H1 (cell line): ENCODE measurements around the gene UBE2E2. TPM values are rescaled to one million over a fixed set of nuclear protein-coding genes. Genes with fewer than 3 reads are reported as not detected.

Experiments
- CTCF ChIA-PET: fragments of 300-600 bp; sonication (Branson Sonifier 250); formaldehyde crosslinking; loops from one replicate; lab custom pipeline; 2021; ENCODE audit not compliant: partially characterized antibody; lab: Charles Lee
- POLR2A ChIA-PET: fragments of 300-600 bp; sonication (Branson Sonifier 250); formaldehyde crosslinking; loops from one replicate; lab custom pipeline; 2021; ENCODE audit warnings: inconsistent platforms; ENCODE audit not compliant: partially characterized antibody; lab: Charles Lee
- DNase-seq, 2 experiments: peaks; one replicate each; pipeline versions ENCODE4 v3.0.0 to v3.0.0-alpha.2; 2010 to 2022; ENCODE audit warnings: low spot score in 2 of 2, low read depth in 1 of 2, mixed read lengths in 1 of 2
- FAIRE-seq: peaks from 2 replicates; lab custom pipeline; 2011; peaks lifted over from hg19 to GRCh38; lab: Jason Lieb, UNC
- H2AFZ ChIP-seq: 2 replicates; pipeline ENCODE4 v1.8.1; 2012; ENCODE audit warnings: low read length, inconsistent platforms
- H2AK5ac ChIP-seq: 2 replicates; pipeline ENCODE4 v1.6.1; 2013; ENCODE audit warnings: low read depth, low read length
- H2BK120ac ChIP-seq: replicated peaks from 2 replicates; pipeline ENCODE3; 2013; ENCODE audit warnings: low read depth, low read length, inconsistent platforms
- H2BK12ac ChIP-seq: 2 replicates; pipeline ENCODE4 v1.6.1; 2013; ENCODE audit warnings: low read depth, low read length
- H2BK15ac ChIP-seq: 2 replicates; pipeline ENCODE4 v1.6.1; 2013; ENCODE audit warnings: low read length
- H2BK20ac ChIP-seq: 2 replicates; pipeline ENCODE4 v1.6.1; 2013; ENCODE audit warnings: low read length
- H2BK5ac ChIP-seq: 2 replicates; pipeline ENCODE4 v1.6.1; 2013; ENCODE audit warnings: low read depth, low read length
- H3K14ac ChIP-seq: 2 replicates; pipeline ENCODE4 v1.6.1; 2013; ENCODE audit warnings: inconsistent platforms; ENCODE audit not compliant: insufficient read length
- H3K18ac ChIP-seq: 2 replicates; pipeline ENCODE4 v1.6.1; 2013; ENCODE audit warnings: low read length; ENCODE audit errors: extremely low read depth
- H3K23ac ChIP-seq: 2 replicates; pipeline ENCODE4 v1.6.1; 2013; ENCODE audit warnings: inconsistent platforms; ENCODE audit not compliant: insufficient read length
- H3K23me2 ChIP-seq: 2 replicates; pipeline ENCODE4 v1.6.1; 2013; ENCODE audit warnings: low read depth, low read length
- H3K27ac ChIP-seq: 2 replicates; pipeline ENCODE4 v1.6.1; 2011; ENCODE audit warnings: low read depth, low read length, inconsistent platforms
- H3K27me3 ChIP-seq, 4 experiments: replicated peaks in 1 of 4; 1 replicate in 1 of 4; 2 replicates in 3 of 4; pipeline versions ENCODE4 v1.6.1 to v1.8.1; 2011 to 2013; ENCODE audit warnings: low read length in 3 of 4, mild to moderate bottlenecking in 3 of 4, inconsistent platforms in 2 of 4, mixed read lengths in 2 of 4, moderate library complexity in 1 of 4; ENCODE audit not compliant: control insufficient read depth in 3 of 4, insufficient read depth in 3 of 4; ENCODE audit errors: extremely low read depth in 1 of 4
- H3K36me3 ChIP-seq, 4 experiments: 2 replicates each; pipeline versions ENCODE4 v1.6.1 to v1.8.1; 2011 to 2013; ENCODE audit warnings: mild to moderate bottlenecking in 4 of 4, low read length in 3 of 4, moderate library complexity in 2 of 4, control low read depth in 1 of 4, inconsistent platforms in 1 of 4; ENCODE audit not compliant: insufficient read depth in 4 of 4, control insufficient read depth in 2 of 4
- H3K4ac ChIP-seq: replicated peaks from 2 replicates; pipeline ENCODE3; 2013; ENCODE audit warnings: low read length, low read depth, mixed read lengths, inconsistent platforms; ENCODE audit not compliant: insufficient read length
- H3K4me1 ChIP-seq, 4 experiments: replicated peaks in 1 of 4; 1 replicate in 1 of 4; 2 replicates in 3 of 4; pipeline versions ENCODE4 v1.6.1 to v1.8.1; 2011 to 2013; ENCODE audit warnings: low read length in 3 of 4, inconsistent platforms in 2 of 4, mixed read lengths in 1 of 4; ENCODE audit not compliant: insufficient read depth in 4 of 4, control insufficient read depth in 3 of 4
- H3K4me2 ChIP-seq, 2 experiments: 2 replicates each; pipeline versions ENCODE4 v1.6.1 to v1.8.1; 2011 to 2013; ENCODE audit warnings: low read depth in 2 of 2, low read length in 2 of 2, control low read depth in 1 of 2, inconsistent platforms in 1 of 2, mild to moderate bottlenecking in 1 of 2; ENCODE audit not compliant: insufficient read depth in 1 of 2
- H3K4me3 ChIP-seq, 4 experiments: fragments of 200-600, 300-600 bp in 1 of 4; sonication (generic), shearing (Covaris generic), sonication (Bioruptor Twin) in 1 of 4; 2 replicates each; pipeline versions ENCODE4 v1.5.1 to v1.8.1; 2011 to 2016; ENCODE audit warnings: low read length in 4 of 4, low read depth in 3 of 4, control low read depth in 2 of 4, inconsistent platforms in 2 of 4, mild to moderate bottlenecking in 2 of 4, mixed read lengths in 1 of 4, moderate library complexity in 1 of 4; ENCODE audit not compliant: insufficient read depth in 2 of 4; ENCODE audit errors: extremely low read depth in 1 of 4
- H3K56ac ChIP-seq: replicated peaks from 2 replicates; pipeline ENCODE3; 2013; ENCODE audit warnings: low read depth, mild to moderate bottlenecking, mixed read lengths, low read length, inconsistent platforms; ENCODE audit not compliant: insufficient read length
- H3K79me1 ChIP-seq: 2 replicates; pipeline ENCODE4 v1.6.1; 2013; ENCODE audit warnings: low read depth, low read length, control low read depth
- H3K79me2 ChIP-seq, 2 experiments: 2 replicates each; pipeline versions ENCODE4 v1.6.1 to v1.8.1; 2012 to 2013; ENCODE audit warnings: low read length in 2 of 2, mild to moderate bottlenecking in 2 of 2, inconsistent platforms in 1 of 2; ENCODE audit not compliant: insufficient read depth in 2 of 2, control insufficient read depth in 1 of 2
- H3K9ac ChIP-seq, 4 experiments: replicated peaks in 1 of 4; 1 replicate in 1 of 4; 2 replicates in 3 of 4; pipeline versions ENCODE4 v1.6.1 to v1.8.1; 2011 to 2013; ENCODE audit warnings: low read depth in 3 of 4, low read length in 3 of 4, control low read depth in 2 of 4, mild to moderate bottlenecking in 2 of 4, moderate library complexity in 2 of 4, inconsistent platforms in 1 of 4; ENCODE audit errors: extremely low read depth in 1 of 4
- H3K9me3 ChIP-seq, 2 experiments: 2 replicates each; pipeline versions ENCODE4 v1.6.1 to v1.8.1; 2012 to 2013; ENCODE audit warnings: mild to moderate bottlenecking in 2 of 2, moderate library complexity in 2 of 2, control low read depth in 1 of 2, inconsistent platforms in 1 of 2, low read depth in 1 of 2, low read length in 1 of 2, mixed read lengths in 1 of 2; ENCODE audit not compliant: insufficient read depth in 2 of 2
- H4K20me1 ChIP-seq, 2 experiments: replicated peaks in 1 of 2; 2 replicates each; pipeline versions ENCODE3 to v1.8.1; 2011 to 2013; ENCODE audit warnings: inconsistent platforms in 2 of 2, low read length in 2 of 2, mild to moderate bottlenecking in 1 of 2; ENCODE audit not compliant: insufficient read depth in 2 of 2, control insufficient read depth in 1 of 2
- H4K5ac ChIP-seq: 2 replicates; pipeline ENCODE4 v1.6.1; 2013; ENCODE audit warnings: low read length, low read depth, mixed read lengths, inconsistent platforms; ENCODE audit not compliant: insufficient read length
- H4K8ac ChIP-seq: 2 replicates; pipeline ENCODE4 v1.8.0; 2013; ENCODE audit warnings: mild to moderate bottlenecking, moderate library complexity, low read length, inconsistent platforms; ENCODE audit not compliant: insufficient read depth; ENCODE audit errors: extremely low read depth
- H4K91ac ChIP-seq: replicated peaks from 2 replicates; pipeline ENCODE3; 2013; ENCODE audit warnings: low read length, mixed read lengths, inconsistent platforms; ENCODE audit not compliant: insufficient read length
- EZH2 ChIP-seq: fragments of 200-600 bp; sonication (generic); IDR thresholded peaks from 2 replicates; pipeline ENCODE4 v1.7.1; 2012; ENCODE audit warnings: low read depth, mild to moderate bottlenecking, moderate library complexity, low read length, inconsistent platforms; ENCODE audit not compliant: severe bottlenecking
- RBBP5 ChIP-seq: IDR thresholded peaks from 2 replicates; pipeline ENCODE4 v1.7.1; 2012; ENCODE audit warnings: low read depth, mild to moderate bottlenecking, inconsistent platforms, low read length, moderate library complexity, borderline replicate concordance
- WGBS, 2 experiments: shearing (Covaris generic) in 1 of 2; methylation state at CpG; one replicate each; pipeline versions ENCODE4 v1.1.6 to v1.1.7; 2013 to 2015; ENCODE audit warnings: low lambda C conversion rate in 2 of 2, mixed read lengths in 2 of 2, inconsistent platforms in 1 of 2, low coverage in 1 of 2, missing lambda C conversion rate in 1 of 2; ENCODE audit not compliant: insufficient replicate concordance in 2 of 2, insufficient coverage in 1 of 2, insufficient read length in 1 of 2; ENCODE audit errors: extremely low coverage in 1 of 2, missing lambda C conversion rate in 1 of 2; 5-methylcytosine and 5-hydroxymethylcytosine counted together
- polyA plus RNA-seq, 7 experiments: library from polyadenylated mRNA; depleted of rRNA in 3 of 7; stranded (reverse) in 5 of 7; unstranded in 2 of 7; fragments of >200 nt in 5 of 7; fragments of 200-250 nt in 2 of 7; gene quantifications; 1 replicate in 5 of 7; 2 replicates in 1 of 7; 4 replicates in 1 of 7; pipeline versions ENCODE4 v1.2.1 to v1.2.3, GENCODE V29; 2011 to 2013; ENCODE audit warnings: missing spikeins in 2 of 7, mixed read lengths in 2 of 7
- total RNA-seq: library from RNA; stranded (reverse); fragmentation: NEBNext Ultra II Directional; extraction: Animal tissue kit (Norgen Biotek cat#: 25700); gene quantifications from 2 replicates; pipeline ENCODE4 v1.2.1, GENCODE V29; 2021

The UBE2E2 gene
- total and polyA plus RNA-seq, 2 of the 8 experiments (the other 6 are each of a cell fraction or from before 2014, with no cell fraction given) = 57.6 to 70.6 TPM

DNA sequence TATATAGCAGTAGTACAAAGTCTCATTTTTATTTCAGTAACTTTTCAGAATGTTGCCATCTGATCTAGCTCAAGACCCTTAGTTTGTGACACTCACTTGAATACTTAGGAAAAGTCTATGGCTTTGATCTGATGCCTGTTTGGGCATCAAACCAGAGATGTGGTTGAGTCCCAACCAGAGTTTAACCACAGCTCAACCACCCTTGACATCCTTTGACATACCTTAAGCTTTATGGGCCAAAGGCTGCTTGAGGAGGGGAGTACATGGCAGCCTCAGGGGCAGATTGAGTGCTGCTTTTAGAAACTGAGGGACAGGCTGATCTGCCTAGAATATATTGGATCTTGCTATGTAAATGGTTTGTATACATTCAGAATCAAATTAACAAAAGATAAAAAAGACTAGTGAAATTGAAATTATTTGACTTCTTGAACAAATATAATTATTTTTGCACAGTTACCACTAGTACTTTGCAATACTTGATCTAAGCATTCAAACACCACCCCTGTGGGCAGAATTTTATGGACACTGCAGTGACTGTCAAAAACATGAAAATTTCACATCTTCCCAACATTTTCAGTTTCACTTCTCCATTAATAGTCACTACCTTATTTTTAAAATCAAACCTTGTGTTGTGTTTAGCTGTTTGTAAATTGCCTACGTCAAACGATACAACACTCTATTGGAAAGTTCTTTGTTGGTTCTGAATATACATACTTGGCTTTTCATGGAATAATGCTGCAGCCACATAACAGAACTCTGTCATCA lies 199.8 kb downstream of the UBE2E2 start:
- POLR2A ChIA-PET = interaction anchor here (0.7 kb wide), 1 partner anchor 112 kb away, joined by 3 read pairs; no protein-coding TSS in a partner anchor
- Histone ChIP-seq H3K4me3 (no peak overlapping the region), H2AFZ (no peak overlapping the region), H2AK5ac (no peak overlapping the region), H2BK5ac (no peak overlapping the region), H2BK15ac (no peak overlapping the region), H3K4me2 (no peak overlapping the region), H3K27ac (no peak overlapping the region), H3K9me3 (no peaks in the 10 kb centered on the region), H4K91ac (no peak overlapping the region), H2BK12ac (no peak overlapping the region), H2BK20ac (no peak overlapping the region), H3K9ac (no peak overlapping the region), H4K20me1 (peaks cover 0 to 1% of the 10 kb centered on the region in 2 experiments), H3K18ac (no peak overlapping the region), H3K56ac (no peak overlapping the region), H2BK120ac (no peak overlapping the region), H3K4me1 (peaks cover 0 to 5% (median 0%) of the 10 kb centered on the region in 4 experiments; a peak in 2 of 7 replicates), H3K4ac (no peak overlapping the region), H4K5ac (no peak overlapping the region), H3K14ac (no peak overlapping the region), H3K36me3 (no peaks in the 10 kb centered on the region), H3K23me2 (no peaks in the 10 kb centered on the region; the same call in 1 of the 2 replicates), H3K23ac (no peak overlapping the region), H4K8ac (no peak overlapping the region), H3K27me3 (no peaks in the 10 kb centered on the region), H3K79me2 (no peaks in the 10 kb centered on the region), H3K79me1 (no peaks in the 10 kb centered on the region)
- DNase-seq = no peak
- TF ChIP-seq RBBP5 (no peak), EZH2 (no peak)
- CTCF ChIA-PET = interaction anchor here (1.0 to 1.7 kb wide), 3 partner anchors 13 to 22 kb away, joined by 3 to 4 read pairs (median 3); no protein-coding TSS in a partner anchor
- no peak for FAIRE-seq
- WGBS, 2 experiments = 97% methylated on average over 2 of the region's 2 CpGs; no CpG with 5 or more reads in 1 of the 2 experiments
